ENCODE data around the gene MAP3K15.
A peak's percentile ranks its signal among the peaks of the same experiment; 100 is the strongest.

MAP3K15 gene, protein sequence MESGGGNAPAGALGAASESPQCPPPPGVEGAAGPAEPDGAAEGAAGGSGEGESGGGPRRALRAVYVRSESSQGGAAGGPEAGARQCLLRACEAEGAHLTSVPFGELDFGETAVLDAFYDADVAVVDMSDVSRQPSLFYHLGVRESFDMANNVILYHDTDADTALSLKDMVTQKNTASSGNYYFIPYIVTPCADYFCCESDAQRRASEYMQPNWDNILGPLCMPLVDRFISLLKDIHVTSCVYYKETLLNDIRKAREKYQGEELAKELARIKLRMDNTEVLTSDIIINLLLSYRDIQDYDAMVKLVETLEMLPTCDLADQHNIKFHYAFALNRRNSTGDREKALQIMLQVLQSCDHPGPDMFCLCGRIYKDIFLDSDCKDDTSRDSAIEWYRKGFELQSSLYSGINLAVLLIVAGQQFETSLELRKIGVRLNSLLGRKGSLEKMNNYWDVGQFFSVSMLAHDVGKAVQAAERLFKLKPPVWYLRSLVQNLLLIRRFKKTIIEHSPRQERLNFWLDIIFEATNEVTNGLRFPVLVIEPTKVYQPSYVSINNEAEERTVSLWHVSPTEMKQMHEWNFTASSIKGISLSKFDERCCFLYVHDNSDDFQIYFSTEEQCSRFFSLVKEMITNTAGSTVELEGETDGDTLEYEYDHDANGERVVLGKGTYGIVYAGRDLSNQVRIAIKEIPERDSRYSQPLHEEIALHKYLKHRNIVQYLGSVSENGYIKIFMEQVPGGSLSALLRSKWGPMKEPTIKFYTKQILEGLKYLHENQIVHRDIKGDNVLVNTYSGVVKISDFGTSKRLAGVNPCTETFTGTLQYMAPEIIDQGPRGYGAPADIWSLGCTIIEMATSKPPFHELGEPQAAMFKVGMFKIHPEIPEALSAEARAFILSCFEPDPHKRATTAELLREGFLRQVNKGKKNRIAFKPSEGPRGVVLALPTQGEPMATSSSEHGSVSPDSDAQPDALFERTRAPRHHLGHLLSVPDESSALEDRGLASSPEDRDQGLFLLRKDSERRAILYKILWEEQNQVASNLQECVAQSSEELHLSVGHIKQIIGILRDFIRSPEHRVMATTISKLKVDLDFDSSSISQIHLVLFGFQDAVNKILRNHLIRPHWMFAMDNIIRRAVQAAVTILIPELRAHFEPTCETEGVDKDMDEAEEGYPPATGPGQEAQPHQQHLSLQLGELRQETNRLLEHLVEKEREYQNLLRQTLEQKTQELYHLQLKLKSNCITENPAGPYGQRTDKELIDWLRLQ (N-terminal part only)
- long read RNA-seq, donor 1, partial matches to known transcripts, result 183 of 236 reads
- long read RNA-seq, donor 1, other reads (novel, unspliced or antisense), result 53 of 236 reads
- long read RNA-seq, donor 2, result 0 reads
- long read RNA-seq, donor 3, result 0 reads
- long read RNA-seq, donor 4, result 0 reads
- long read RNA-seq, donor 5, result 0 reads
- long read RNA-seq, donor 6, result 0 reads
- long read RNA-seq, donor 7, result 0 reads
- long read RNA-seq, donor 8, partial matches to known transcripts, result 0 of 1 reads
- long read RNA-seq, donor 8, other reads (novel, unspliced or antisense), result 0 of 1 reads

- DNase-seq, result peak; percentile 31
Observed at GRCh38 chrX:19514791-19515614, at the start of gene MAP3K15. Gene MAP3K15 (minus strand): TSS chrX:19515508. CDS start chrX:19515261, 247 bp downstream.

GRCh38 chrX:19564606-19565005, 49.3 kb upstream of the MAP3K15 start:
- DNase-seq, result no peak

DNA sequence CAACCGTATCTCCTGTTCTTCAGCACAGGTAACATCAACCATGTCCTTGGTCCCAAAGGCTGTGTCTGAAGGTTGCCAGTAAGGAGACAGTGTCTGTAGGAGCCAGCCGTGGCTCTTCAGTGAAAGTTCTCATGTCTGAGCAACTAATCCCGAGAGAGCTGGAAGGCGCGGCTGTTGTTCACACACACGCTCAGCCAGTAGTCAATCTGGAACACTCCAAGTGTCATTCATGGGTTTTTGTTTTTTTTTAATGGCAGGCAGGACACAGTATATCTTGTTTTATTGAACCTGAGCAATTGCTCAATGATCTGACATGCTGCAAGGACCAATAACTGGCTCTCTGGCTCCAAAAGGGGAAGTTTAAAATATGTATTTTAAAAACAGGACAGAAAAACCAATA, 48.4 kb upstream of the MAP3K15 start:
- no peak for DNase-seq

DNA sequence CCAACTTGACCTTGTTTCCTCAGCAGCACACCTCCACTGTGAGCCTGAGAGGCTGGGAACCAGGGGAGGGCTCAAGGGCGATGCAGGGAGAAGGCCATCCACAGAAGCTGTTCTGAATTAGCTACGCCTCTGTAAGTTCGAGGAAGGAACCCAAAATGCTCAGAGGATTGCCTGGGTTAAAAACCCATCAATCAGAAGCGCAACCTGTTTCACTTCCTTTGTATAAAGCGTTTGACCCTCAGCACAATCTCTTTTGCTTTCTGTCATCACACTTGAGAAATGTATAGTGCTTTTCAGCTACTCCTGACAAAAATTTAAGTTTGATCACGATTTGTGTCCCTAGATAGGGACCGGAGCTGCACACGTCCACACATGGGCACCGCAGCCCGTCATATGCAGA, 48.0 kb upstream of the MAP3K15 start:
- DNase-seq, result no peak

- no peak for DNase-seq
Observed at GRCh38 chrX:19560611-19561010, 45.3 kb upstream of the MAP3K15 start.

- DNase-seq, result no peak
Observed at GRCh38 chrX:19557822-19558221, 42.5 kb upstream of the MAP3K15 start.

GRCh38 chrX:19556202-19556601, 40.9 kb upstream of the MAP3K15 start:
- DNase-seq, result no peak

DNA sequence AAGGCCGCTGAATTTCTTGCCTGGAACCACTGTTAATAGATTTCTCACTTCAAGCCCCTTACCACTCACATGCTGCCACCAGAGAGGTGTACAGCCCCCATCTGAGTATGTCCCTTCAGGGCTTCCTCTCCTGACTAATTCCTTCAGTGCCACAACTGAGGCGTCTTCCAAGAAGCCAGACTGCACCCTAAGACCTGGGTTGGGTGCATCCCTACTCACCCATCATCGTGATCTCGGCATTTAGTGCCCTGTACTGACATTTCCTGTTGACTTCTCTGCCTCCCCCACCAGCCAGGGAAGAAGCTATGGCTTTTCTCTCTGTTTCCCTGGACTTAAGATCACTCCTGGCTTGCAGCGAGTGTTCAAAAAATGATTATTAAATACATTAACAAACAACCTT, 40.4 kb upstream of the MAP3K15 start:
- DNase-seq, result no peak

DNA sequence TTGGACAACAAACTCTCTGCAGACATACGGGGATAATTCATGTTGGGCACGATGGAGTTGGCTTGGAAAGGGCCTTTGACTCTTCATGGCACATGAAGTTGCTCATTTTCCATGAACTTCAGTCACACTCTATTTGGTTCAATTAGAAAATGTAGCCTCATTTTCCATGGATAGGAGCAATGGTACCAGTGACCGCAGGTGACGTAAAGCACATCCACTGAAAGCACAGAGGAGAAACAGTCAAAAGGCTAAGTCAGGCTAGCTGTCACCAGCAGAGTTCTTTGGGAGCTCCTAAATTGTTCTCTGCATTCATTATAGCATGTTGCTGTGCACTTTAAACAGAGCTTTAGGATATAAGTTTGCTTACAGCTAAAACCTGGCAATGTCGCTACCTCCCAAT, 39.9 kb upstream of the MAP3K15 start:
- DNase-seq, result no peak

- DNase-seq, result no peak
Observed at GRCh38 chrX:19554786-19555185, 39.5 kb upstream of the MAP3K15 start.

GRCh38 chrX:19552793-19553192, 37.5 kb upstream of the MAP3K15 start:
- DNase-seq, result no peak

DNA sequence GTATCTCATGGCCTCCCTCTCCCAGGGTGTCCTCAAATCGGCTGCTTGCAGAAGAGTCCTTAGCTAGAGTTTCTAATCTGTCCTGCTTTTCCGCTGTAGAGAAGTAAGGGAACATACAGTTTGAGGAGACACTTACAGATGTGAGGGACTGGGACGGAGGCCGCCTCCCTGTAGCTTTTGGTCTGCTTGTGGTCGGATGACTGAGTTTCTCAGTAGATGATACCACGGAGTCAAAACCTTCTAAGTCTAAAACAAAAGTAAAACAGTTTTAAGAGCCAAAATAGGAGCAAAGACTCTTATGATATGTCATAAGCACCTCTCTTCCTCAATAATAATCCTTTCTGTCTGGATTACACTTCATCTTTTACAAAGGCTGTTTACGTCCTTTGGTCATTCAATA, 34.5 kb upstream of the MAP3K15 start:
- no peak for DNase-seq

DNA sequence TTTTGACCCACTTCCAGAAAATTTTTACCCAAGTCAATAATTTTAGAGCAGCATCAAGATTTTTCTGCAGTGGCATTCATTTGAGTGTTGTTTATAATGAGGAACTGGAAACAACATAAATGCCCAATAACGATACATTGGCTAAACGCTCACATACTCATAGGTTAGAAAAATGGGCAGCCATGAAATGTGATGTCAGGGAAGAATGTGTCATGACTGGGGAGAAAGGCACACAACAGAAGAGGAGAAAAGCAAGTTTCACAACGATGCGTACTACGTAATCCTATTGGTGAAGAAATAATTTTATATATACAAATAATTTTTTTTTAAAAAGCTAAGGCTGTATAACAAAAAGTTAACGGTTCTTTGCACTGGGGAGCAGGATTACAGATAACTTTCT, 33.6 kb upstream of the MAP3K15 start:
- no peak for DNase-seq

GRCh38 chrX:19548279-19548678, 33.0 kb upstream of the MAP3K15 start:
- no peak for DNase-seq

- no peak for DNase-seq
Observed at GRCh38 chrX:19545651-19546050, 30.3 kb upstream of the MAP3K15 start.

GRCh38 chrX:19544693-19545305, 29.5 kb upstream of the MAP3K15 start:
- DNase-seq, result no peak

GRCh38 chrX:19543951-19544381, 28.7 kb upstream of the MAP3K15 start:
- DNase-seq, result no peak

DNA sequence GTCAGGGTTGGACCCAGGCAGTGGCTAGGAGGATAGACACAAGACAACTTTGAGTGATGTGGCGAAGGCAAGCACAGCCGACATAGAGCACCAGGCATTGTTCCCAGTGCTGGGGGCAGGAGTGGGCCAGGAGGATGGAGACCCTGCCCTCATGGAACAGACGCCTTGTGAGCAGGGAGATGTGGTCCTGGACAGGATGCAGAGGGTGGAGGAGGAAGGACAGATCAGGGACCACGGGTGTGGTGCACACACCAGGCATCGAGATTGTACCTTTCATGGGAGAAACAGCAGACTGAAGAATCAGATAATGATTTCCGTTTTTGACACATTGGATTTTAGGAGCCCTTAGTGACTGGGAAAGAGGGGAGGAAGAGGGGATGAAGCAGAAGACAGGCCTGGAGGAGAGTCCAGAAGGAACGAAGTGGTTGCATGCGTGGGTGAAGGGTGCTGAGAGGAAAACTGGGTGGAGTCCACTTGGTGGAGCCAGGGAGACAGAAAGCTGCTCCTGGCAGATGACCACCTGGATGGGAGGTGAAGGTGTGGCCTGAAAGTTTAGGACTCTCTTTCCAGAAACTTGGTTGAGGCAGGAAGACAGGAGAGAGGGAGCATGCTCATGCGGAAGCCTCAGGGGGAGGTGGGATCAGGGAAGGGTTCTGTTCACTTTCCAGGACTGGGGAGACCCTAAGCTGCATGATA, 27.9 kb upstream of the MAP3K15 start:
- DNase-seq, result no peak

- DNase-seq, result no peak
Observed at GRCh38 chrX:19541931-19542330, 26.6 kb upstream of the MAP3K15 start.

DNA sequence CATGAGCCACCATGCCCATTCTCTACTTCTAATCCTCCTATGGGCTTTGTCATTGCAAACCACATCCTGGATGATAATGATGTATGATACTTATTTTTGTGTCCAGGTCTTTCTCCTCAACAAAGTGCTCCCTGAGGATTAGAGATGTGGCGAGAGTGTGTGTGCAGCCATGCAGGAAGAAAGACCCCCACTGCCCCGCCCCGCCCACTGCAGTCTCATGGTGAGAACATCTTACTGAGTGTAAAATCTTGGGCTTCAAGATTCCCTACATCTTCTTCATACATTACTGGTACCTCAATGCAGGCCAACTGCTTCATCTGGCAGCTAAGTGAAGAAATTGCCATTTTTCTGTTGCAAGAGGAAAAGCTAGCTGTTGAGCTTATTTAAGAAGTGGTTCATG, 25.9 kb upstream of the MAP3K15 start:
- no peak for DNase-seq
